Effector memory CD4-positive, alpha-beta T cell (primary cell): Measurements from ENCODE around the gene ADRM1.

Source experiments
- DNase-seq, 3 donors: peaks; one replicate each; pipeline ENCODE4 v3.0.0-alpha.2; 2020
- H3K27ac ChIP-seq: 2 replicates; pipeline ENCODE4 v1.7.0; 2013; ENCODE audit warnings: mild to moderate bottlenecking, low read length, moderate library complexity; ENCODE audit not compliant: insufficient read depth, poor library complexity, severe bottlenecking
- H3K27me3 ChIP-seq: replicated peaks from 2 replicates; pipeline ENCODE4 v1.7.0; 2013; ENCODE audit warnings: mild to moderate bottlenecking, low read length; ENCODE audit not compliant: insufficient read depth, control insufficient read depth, poor library complexity, severe bottlenecking
- H3K36me3 ChIP-seq: 2 replicates; pipeline ENCODE4 v1.7.0; 2013; ENCODE audit warnings: mild to moderate bottlenecking, low read length, moderate library complexity; ENCODE audit not compliant: control insufficient read depth, insufficient read depth
- H3K4me1 ChIP-seq: 2 replicates; pipeline ENCODE4 v1.7.0; 2013; ENCODE audit warnings: low read length, mild to moderate bottlenecking; ENCODE audit not compliant: control insufficient read depth, insufficient read depth, poor library complexity, severe bottlenecking
- H3K4me3 ChIP-seq: 2 replicates; pipeline ENCODE4 v1.7.0; 2013; ENCODE audit warnings: low read length, low read depth, mild to moderate bottlenecking; ENCODE audit not compliant: insufficient read depth, poor library complexity, severe bottlenecking
- H3K9me3 ChIP-seq: 2 replicates; pipeline ENCODE4 v1.7.0; 2013; ENCODE audit warnings: mild to moderate bottlenecking, low read length, moderate library complexity; ENCODE audit not compliant: control insufficient read depth

ADRM1 gene

GRCh38 chr20:62276439-62276838 is 26.4 kb upstream of the ADRM1 start:
- H3K4me1 ChIP-seq, result no peaks in the 10 kb centered on the region
- H3K27me3 ChIP-seq, result no peaks in the 10 kb centered on the region
- no peak overlapping the region for H3K27ac ChIP-seq
- H3K36me3 ChIP-seq, result peaks cover 54% of the 10 kb centered on the region
- H3K4me3 ChIP-seq, result no peak overlapping the region
- H3K9me3 ChIP-seq, result no peaks in the 10 kb centered on the region
- DNase-seq, result no peak

DNA sequence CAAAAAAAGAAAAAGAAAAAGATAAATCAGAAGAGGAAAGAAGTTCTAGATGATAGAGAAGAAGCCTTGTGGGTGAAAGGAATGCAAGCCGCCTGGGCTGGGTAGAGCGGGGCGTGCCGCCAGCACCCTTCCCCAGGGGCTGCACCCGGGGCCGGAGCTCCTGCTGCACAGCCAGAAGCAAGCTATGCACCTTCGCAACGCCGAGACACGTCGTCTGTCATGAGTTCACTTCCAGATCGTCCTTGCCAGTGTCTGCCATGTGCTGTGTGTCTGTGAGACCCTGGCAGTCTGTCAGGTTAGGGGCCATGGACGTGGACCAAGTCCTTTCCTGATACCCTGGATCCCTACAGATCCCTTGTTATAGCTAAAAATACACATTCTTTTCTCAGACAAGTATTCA is 25.5 kb upstream of the ADRM1 start:
- Histone ChIP-seq H3K4me3 (no peak overlapping the region), H3K27ac (no peak overlapping the region), H3K27me3 (no peaks in the 10 kb centered on the region), H3K9me3 (no peaks in the 10 kb centered on the region), H3K4me1 (no peaks in the 10 kb centered on the region), H3K36me3 (peaks cover 54% of the 10 kb centered on the region)
- no peak for DNase-seq

- H3K36me3 ChIP-seq, result peaks cover 64% of the 10 kb centered on the region
- no peak overlapping the region for H3K27ac ChIP-seq
- no peaks in the 10 kb centered on the region for H3K4me1 ChIP-seq
- no peak for DNase-seq
- H3K27me3 ChIP-seq, result no peaks in the 10 kb centered on the region
- H3K4me3 ChIP-seq, result no peak overlapping the region
- no peaks in the 10 kb centered on the region for H3K9me3 ChIP-seq
These were observed 22.5 kb upstream of the ADRM1 start for GRCh38 chr20:62280303-62280702.

DNA sequence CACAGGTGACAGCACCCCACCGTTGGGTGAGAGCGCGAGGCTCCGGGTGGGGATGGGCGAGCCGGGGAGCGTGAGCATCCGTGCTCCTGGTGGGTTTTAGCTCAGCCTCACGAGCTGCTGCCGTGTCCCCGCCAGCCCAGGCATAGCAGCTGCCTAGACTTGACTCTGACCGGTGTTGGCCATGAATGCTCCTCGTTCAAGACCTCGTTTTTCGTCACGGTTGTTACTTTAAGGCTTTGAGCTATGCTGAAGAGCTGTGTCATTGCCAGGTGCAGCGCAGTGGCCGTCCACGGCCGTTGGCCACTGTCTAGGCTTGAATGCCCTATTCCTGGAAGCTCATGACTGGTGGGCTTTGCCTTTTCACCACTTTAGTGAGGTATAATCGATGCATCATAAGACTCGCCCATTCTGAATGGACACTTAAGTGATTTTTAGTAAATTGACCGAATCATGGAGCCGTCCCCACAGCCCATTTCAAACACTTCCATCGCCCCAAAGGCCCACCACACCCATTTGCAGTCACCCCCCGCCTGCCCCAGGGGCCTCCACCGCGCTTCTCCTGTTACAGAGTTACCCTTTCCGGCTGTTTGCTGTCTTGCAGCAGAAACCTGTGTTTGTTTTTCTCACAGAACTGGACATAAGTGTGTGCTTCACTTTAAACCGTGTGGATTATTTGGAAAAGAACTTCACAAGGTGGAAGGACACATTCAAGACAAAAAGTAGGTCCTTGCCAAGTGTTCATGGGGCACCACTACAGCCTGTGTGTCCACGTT is 21.4 kb upstream of the ADRM1 start:
- Histone ChIP-seq H3K4me1 (no peaks in the 10 kb centered on the region), H3K9me3 (no peaks in the 10 kb centered on the region), H3K36me3 (peaks cover 73% of the 10 kb centered on the region), H3K4me3 (no peak overlapping the region), H3K27ac (no peak overlapping the region), H3K27me3 (no peaks in the 10 kb centered on the region)
- no peak for DNase-seq

- H3K36me3 ChIP-seq, result peaks cover 80% of the 10 kb centered on the region
- no peaks in the 10 kb centered on the region for H3K4me1 ChIP-seq
- no peaks in the 10 kb centered on the region for H3K9me3 ChIP-seq
- no peak overlapping the region for H3K27ac ChIP-seq
- DNase-seq, result no peak
- no peak overlapping the region for H3K4me3 ChIP-seq
- no peaks in the 10 kb centered on the region for H3K27me3 ChIP-seq
These were observed 20.7 kb upstream of the ADRM1 start for GRCh38 chr20:62282103-62282502.

DNA sequence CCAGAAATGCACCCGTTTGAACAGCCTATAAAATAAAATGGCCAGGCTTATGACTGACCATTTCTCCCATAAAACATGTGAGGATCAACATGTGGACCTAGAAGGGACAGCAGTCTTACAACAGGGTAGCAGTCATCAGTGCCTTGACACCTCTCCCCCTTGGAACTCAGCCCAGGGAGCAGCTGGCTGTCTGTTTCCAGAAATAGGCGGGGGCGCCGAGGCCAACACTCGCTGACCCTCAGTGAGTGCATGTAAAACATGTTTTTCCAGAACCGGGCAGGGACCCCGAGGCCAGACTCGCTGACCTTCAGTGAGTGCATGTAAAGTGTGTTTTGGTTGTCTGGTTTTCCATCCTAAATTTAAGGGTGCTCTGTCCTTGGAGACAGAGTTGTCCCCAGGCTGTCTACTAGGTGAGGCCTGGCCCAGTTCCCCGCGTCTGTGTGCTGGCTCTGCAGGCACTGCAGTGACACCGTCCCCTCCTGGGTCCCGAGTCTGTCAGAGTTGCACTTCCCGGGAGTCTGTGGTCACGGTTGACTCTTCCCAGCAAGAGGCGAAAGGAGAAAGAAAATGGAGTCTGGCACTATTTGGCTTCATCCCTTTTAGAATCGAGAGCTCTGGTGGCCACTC is 19.8 kb upstream of the ADRM1 start:
- Histone ChIP-seq H3K4me1 (no peaks in the 10 kb centered on the region), H3K27me3 (no peaks in the 10 kb centered on the region), H3K36me3 (peaks cover 80% of the 10 kb centered on the region), H3K9me3 (no peaks in the 10 kb centered on the region), H3K27ac (no peak overlapping the region), H3K4me3 (no peak overlapping the region)
- DNase-seq, result no peak

DNA sequence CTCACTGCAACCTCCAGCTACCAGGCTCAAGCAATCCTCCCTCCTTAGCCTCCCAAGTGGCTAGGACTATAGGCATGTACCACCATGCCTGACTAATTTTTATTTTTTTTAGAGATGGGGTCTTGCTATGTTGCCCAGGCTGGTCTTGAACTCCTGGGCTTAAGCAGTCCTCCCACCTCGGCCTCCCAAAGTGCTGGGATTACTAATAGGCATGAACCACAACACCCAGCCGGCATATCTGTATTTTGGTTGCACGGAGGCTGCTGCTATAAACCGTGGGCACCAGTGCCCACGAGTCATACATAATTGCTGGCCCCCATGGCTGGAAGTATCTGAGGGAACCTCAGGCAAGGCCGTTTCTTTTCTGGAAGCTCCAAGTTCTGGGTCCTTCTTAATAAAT is 18.3 kb upstream of the ADRM1 start:
- no peak for DNase-seq
- Histone ChIP-seq H3K9me3 (no peaks in the 10 kb centered on the region), H3K27ac (no peak overlapping the region), H3K4me1 (no peaks in the 10 kb centered on the region), H3K36me3 (peaks cover 83% of the 10 kb centered on the region), H3K27me3 (no peaks in the 10 kb centered on the region), H3K4me3 (no peak overlapping the region)

GRCh38 chr20:62285151-62285550 is 17.6 kb upstream of the ADRM1 start:
- Histone ChIP-seq H3K4me3 (no peak overlapping the region), H3K9me3 (no peaks in the 10 kb centered on the region), H3K27ac (no peak overlapping the region), H3K36me3 (peaks cover 82% of the 10 kb centered on the region), H3K27me3 (no peaks in the 10 kb centered on the region), H3K4me1 (no peaks in the 10 kb centered on the region)
- no peak for DNase-seq

GRCh38 chr20:62285722-62286121 is 17.1 kb upstream of the ADRM1 start:
- peaks cover 76% of the 10 kb centered on the region for H3K36me3 ChIP-seq
- DNase-seq, result no peak
- H3K4me1 ChIP-seq, result no peaks in the 10 kb centered on the region
- H3K27ac ChIP-seq, result no peak overlapping the region
- H3K4me3 ChIP-seq, result no peak overlapping the region
- no peaks in the 10 kb centered on the region for H3K9me3 ChIP-seq
- no peaks in the 10 kb centered on the region for H3K27me3 ChIP-seq

- no peaks in the 10 kb centered on the region for H3K9me3 ChIP-seq
- H3K36me3 ChIP-seq, result peaks cover 67% of the 10 kb centered on the region
- H3K27me3 ChIP-seq, result no peaks in the 10 kb centered on the region
- H3K4me3 ChIP-seq, result no peak overlapping the region
- no peak overlapping the region for H3K27ac ChIP-seq
- H3K4me1 ChIP-seq, result no peaks in the 10 kb centered on the region
- no peak for DNase-seq
These were observed 16.2 kb upstream of the ADRM1 start for GRCh38 chr20:62286493-62287064.
